H7 (cell line): ENCODE results near the gene PTPRN2. TPM values are rescaled to one million over a fixed set of nuclear protein-coding genes. Genes with fewer than 3 reads are reported as not detected.
"Not testable (repeated sequence)": the region's sequence is repeated elsewhere in the genome, so short reads cannot be mapped to it uniquely, and the experiment has no call there.

Experiments
- DNase-seq: peaks from one replicate; pipeline ENCODE4 v3.0.0; 2012
- H3K27me3 ChIP-seq: 2 replicates; pipeline ENCODE4 v1.6.0; 2011; ENCODE audit warnings: mild to moderate bottlenecking, low read length; ENCODE audit not compliant: control insufficient read depth, insufficient read depth
- H3K36me3 ChIP-seq: replicated peaks from 2 replicates; pipeline ENCODE4 v1.5.1; 2011; ENCODE audit warnings: low read length; ENCODE audit not compliant: control insufficient read depth, insufficient read depth
- H3K4me3 ChIP-seq: 2 replicates; pipeline ENCODE4 v1.5.1; 2011; ENCODE audit warnings: low read depth, mild to moderate bottlenecking, control low read depth, low read length, moderate library complexity; ENCODE audit not compliant: insufficient read depth
- total RNA-seq: library from RNA; depleted of rRNA; stranded (reverse); fragments of >200 nt; shearing (Covaris generic); gene quantifications from 2 replicates; pipeline ENCODE4 v1.2.3, GENCODE V29; 2014

The PTPRN2 gene
- total RNA-seq, 1 experiment from 2014 or later, result 0.80 TPM

DNA sequence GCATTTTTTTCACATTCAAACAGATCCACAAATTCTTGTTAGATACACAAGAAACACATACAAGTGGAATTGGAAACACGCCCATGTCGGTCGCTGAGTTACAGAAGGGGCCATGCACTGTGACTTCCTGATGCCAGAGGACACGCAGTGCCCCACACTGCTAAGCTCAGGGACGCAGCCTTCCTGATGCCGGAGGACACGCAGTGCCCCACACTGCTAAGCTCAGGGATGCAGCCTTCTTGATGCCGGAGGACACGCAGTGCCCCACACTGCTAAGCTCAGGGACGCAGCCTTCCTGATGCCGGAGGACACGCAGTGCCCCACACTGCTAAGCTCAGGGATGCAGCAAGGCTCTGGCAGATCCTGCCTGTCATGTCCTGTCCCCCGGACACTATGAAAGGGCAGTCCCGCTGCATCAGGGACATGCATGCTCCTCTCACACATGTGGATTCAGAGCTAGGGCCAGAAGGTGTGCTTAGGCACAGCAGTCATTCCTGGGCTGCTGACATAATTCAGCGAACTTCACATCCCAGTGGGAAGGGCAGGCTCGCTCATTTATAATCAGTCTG, 810.3 kb downstream of the PTPRN2 start:
- DNase-seq, H3K4me3 ChIP-seq, H3K27me3 ChIP-seq, H3K36me3 ChIP-seq: not testable (repeated sequence)

DNA sequence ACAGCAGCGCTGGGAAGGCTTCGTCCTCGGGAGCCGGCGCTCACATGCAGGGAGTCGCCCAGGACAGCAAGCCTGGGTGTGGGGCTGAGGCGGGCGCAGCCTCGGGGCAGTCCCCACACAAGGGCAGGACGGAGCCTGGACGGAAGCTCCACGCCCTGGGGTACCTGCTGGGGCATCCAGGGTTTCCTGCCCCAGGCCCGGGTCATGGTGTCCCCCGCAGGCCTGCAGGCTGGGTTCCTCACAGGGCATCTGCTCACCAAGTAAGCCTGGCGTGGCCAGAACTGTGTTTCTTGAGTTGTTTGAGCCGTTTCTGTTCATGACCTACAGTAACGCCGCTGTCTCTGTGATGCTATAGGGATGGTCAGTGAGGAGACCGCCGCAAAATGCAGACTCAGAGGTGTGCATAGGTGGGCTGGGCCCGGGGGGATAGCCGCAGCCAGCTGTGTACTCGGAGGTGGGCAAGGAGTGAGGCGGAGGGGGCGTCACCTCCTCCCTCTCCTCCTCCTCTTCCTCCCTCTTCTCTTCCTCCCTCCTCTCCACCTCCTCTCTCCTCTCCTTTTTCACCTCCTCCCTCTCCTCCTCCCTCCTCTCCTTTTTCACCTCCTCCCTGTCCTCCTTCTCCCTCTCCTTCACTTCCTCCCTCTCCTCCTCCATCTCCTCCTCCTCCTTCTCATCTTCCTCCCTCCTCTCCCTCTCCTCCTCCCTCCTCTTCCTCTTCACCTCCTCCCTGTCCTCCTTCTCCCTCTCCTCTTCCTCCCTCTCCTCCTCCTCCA, 811.9 kb downstream of the PTPRN2 start:
- H3K4me3 ChIP-seq, result no peak overlapping the region
- DNase-seq, result no peak
- H3K36me3 ChIP-seq, result no peaks in the 10 kb centered on the region
- peaks cover 2% of the 10 kb centered on the region; the same call in 1 of the 2 replicates for H3K27me3 ChIP-seq

GRCh38 chr7:157775021-157775559, 812.5 kb downstream of the PTPRN2 start:
- H3K36me3 ChIP-seq, result no peaks in the 10 kb centered on the region
- no peak overlapping the region for H3K4me3 ChIP-seq
- DNase-seq, result no peak
- peaks cover 2% of the 10 kb centered on the region; the same call in 1 of the 2 replicates for H3K27me3 ChIP-seq

DNA sequence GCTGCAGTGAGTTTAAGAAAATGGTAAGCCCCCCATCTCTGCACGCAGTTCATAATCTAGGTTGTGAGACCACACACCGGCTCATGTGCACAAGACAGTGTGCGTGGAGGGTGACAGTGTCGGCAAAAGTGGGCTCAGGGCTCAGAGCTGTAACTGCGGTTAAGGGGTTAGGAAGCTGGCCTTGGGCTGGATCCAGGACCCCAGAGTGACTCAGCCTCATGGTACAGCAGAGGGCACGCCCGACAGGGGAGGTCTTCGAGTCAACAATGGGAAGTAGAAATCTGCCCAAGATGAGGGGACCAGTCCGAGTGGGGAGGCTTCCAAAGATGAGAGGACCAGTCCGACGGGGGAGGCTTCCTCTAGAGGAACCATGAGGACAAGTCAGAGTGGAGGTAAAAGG, 813.1 kb downstream of the PTPRN2 start:
- DNase-seq, result no peak
- Histone ChIP-seq H3K36me3 (no peaks in the 10 kb centered on the region), H3K27me3 (peaks cover 2% of the 10 kb centered on the region; the same call in 1 of the 2 replicates), H3K4me3 (no peak overlapping the region)

DNA sequence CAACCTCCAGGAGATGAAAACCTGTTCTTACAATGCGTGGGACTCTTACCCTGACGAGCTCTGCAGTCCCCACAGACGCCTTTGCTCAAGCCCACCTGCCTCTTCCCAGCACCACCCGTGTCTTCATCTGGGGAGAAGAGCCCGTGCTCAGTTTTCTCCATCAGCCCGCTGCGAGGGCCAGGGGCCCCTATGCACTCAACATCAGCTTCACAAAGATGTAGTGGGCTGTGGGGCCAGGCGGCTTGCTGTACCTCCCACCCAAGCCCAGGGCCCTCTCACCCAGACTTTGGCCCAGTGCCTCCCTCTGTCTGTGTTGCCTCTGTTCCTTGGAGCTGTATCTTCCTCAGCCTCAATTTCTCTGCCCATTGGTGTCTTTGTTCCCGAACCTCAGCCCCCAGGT, 814.3 kb downstream of the PTPRN2 start:
- no peaks in the 10 kb centered on the region for H3K36me3 ChIP-seq
- DNase-seq, result no peak
- peaks cover 2% of the 10 kb centered on the region; the same call in 1 of the 2 replicates for H3K27me3 ChIP-seq
- no peak overlapping the region for H3K4me3 ChIP-seq

DNA sequence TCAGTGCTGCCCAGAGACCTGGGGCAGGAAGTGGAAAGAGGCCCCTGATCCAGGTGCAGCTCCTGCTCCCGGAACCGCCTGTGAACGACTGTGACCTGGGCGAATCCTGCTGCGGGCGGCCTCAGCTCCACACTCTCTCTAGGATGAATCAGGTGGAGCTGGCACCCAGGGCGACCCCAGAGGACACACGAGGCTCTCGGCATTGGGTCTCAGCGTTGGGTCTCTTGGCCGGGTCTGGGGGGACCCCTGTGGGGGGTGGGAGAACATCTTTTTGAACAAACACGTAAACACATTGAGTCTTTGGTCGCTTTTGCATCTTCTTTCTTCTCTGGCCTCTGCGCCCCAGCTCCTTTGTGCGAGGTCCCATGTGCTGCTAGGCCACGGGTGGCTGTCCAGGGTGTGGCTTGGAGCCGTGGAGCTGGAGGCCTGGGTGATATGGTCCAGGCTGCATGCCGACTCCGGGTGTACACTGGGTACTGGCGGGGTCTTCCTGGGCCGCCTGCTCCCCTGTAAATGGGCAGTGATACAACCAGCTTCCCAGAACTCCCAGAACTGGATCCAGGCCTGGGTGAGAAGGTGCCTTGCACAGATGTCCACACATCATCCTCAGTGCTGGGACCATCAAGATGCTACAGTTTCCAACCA, 815.0 kb downstream of the PTPRN2 start:
- no peak for DNase-seq
- Histone ChIP-seq H3K27me3 (peaks cover 2% of the 10 kb centered on the region; the same call in 1 of the 2 replicates), H3K4me3 (no peak overlapping the region), H3K36me3 (no peaks in the 10 kb centered on the region)

- no peak for DNase-seq
- H3K27me3 ChIP-seq, result no peaks in the 10 kb centered on the region; the same call in 1 of the 2 replicates
- no peaks in the 10 kb centered on the region for H3K36me3 ChIP-seq
- no peak overlapping the region for H3K4me3 ChIP-seq
Observed at GRCh38 chr7:157771689-157772088, 815.9 kb downstream of the PTPRN2 start.

DNA sequence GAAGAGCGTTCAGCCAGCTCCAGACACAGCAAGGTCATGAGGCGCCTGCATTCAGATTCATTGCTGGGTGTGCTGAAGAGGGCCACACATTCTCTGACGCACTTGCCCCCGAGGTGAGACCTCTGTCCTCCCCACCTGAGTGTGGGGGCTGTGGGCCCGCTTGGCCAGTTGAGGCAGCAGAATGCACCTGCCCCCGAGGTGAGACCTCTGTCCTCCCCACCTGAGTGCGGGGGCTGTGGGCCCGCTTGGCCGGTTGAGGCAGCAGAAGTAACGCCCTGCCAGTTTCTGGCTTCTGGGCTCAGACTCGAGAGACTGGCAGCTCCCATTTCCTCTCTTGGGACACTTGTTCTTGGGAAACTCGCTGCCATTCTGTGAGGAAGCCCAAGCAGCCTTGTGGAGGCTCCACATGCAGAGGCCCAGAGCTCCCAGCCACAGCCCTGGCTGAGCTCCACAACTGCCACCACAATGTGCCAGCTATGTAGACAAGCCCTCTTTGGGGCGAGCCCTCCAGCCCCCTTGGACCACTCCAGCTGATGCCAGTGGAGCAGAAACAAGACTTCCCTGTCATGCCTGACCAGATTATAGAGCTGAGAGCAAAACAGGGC, 816.8 kb downstream of the PTPRN2 start:
- DNase-seq, result no peak

GRCh38 chr7:157769526-157770215, 818.0 kb downstream of the PTPRN2 start:
- Histone ChIP-seq H3K27me3 (no peaks in the 10 kb centered on the region), H3K36me3 (no peaks in the 10 kb centered on the region), H3K4me3 (no peak overlapping the region)
- no peak for DNase-seq

More for the DNA sequence above, 816.8 kb downstream of the PTPRN2 start:
- Histone ChIP-seq H3K4me3 (no peak overlapping the region), H3K36me3 (no peaks in the 10 kb centered on the region), H3K27me3 (no peaks in the 10 kb centered on the region; the same call in 1 of the 2 replicates)

GRCh38 chr7:157769086-157769485, 818.5 kb downstream of the PTPRN2 start:
- no peak for DNase-seq
- Histone ChIP-seq H3K4me3 (no peak overlapping the region), H3K36me3 (no peaks in the 10 kb centered on the region), H3K27me3 (no peaks in the 10 kb centered on the region)

DNA sequence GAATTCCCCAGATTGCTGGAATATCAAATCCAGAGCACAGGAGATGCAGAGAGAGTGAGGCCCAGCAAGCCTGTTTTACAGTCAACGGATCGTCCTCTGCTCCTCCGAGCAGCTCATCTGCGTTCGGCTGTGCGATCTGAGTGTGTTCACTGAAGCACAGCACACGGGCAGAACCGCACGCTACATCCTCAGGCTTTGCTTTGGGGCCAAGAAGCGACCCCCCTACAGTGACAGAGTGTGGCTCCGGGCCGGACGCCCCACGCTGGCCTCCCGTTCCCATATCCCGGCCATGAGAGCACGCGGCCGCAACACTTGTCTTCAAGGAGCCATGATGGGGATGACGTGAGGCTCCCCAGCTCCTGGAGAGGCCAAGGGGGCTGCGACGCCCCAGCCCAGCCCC, 819.4 kb downstream of the PTPRN2 start:
- H3K4me3 ChIP-seq, result no peak overlapping the region
- H3K36me3 ChIP-seq, result no peaks in the 10 kb centered on the region
- no peaks in the 10 kb centered on the region for H3K27me3 ChIP-seq
- no peak for DNase-seq

GRCh38 chr7:157767506-157768197, 820.0 kb downstream of the PTPRN2 start:
- Histone ChIP-seq H3K27me3 (no peaks in the 10 kb centered on the region), H3K4me3 (no peak overlapping the region), H3K36me3 (no peaks in the 10 kb centered on the region)
- DNase-seq, result no peak

DNA sequence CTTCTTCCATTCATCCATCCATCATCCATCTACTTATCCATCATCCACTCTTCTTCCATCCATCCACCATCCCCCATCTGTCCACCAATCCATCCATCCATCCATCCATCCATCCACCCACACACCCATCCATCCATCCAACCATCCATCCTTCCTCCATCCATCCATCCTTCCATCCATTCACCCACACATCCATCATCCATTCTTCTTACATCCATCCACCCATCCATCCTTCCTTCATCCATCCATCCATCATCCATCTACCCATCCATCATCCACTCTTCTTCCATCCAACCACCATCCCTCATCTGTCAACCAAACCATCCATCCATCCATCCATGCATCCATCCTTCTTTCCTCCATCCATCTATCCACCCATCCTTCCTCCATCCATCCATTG, 821.5 kb downstream of the PTPRN2 start:
- no peak for DNase-seq
- Histone ChIP-seq H3K36me3 (no peaks in the 10 kb centered on the region), H3K27me3 (no peaks in the 10 kb centered on the region), H3K4me3 (no peak overlapping the region)
